Measurements from ENCODE around the gene C16orf96. TPM values are rescaled to one million over a fixed set of nuclear protein-coding genes. Genes with fewer than 3 reads are reported as not detected.

The C16orf96 gene
- under 1 TPM in 1 of 2 donors, not detected in 1; 0.10 TPM for total RNA-seq
- long read RNA-seq: 0 reads

GRCh38 chr16:4556112-4556511, at the start of gene C16orf96:
Gene C16orf96 (plus strand): TSS chr16:4556340. CDS start chr16:4556490, 150 bp downstream.
- ATAC-seq (no peak), DNase-seq (no peak)
- intact Hi-C loops (cut with DNase I): no loop called here

- DNase-seq (peak; percentile 60), ATAC-seq (peak; percentile 81 to 85)
- intact Hi-C loops (cut with DNase I): loop anchor here (5.0 to 10.0 kb wide), 2 partner anchors 41 to 78 kb away; no protein-coding TSS in a partner anchor
Observed at GRCh38 chr16:4506450-4506849, 49.7 kb upstream of the C16orf96 start.

- no peak for ATAC-seq
- no peak for DNase-seq
- intact Hi-C loops (cut with DNase I): loop anchor here (5.0 to 10.0 kb wide), 2 partner anchors 40 to 77 kb away; no protein-coding TSS in a partner anchor
Observed at GRCh38 chr16:4507588-4508345, 48.4 kb upstream of the C16orf96 start.

GRCh38 chr16:4508806-4509205, 47.3 kb upstream of the C16orf96 start:
- intact Hi-C loops (cut with DNase I): loop anchor here (5.0 to 10.0 kb wide), 2 partner anchors 38 to 76 kb away; no protein-coding TSS in a partner anchor
- DNase-seq: no peak
- no peak for ATAC-seq

- intact Hi-C loops (cut with DNase I): loop anchor here (5.0 to 10.0 kb wide), 2 partner anchors 38 to 75 kb away; no protein-coding TSS in a partner anchor
- DNase-seq (no peak), ATAC-seq (no peak)
Observed at GRCh38 chr16:4509420-4509819, 46.7 kb upstream of the C16orf96 start.

- no peak for DNase-seq
- ATAC-seq: no peak
- intact Hi-C loops (cut with DNase I): loop anchor here in 1 of 2 donors (5.0 kb wide), 1 partner anchor 37 kb away; no protein-coding TSS in a partner anchor
Observed at GRCh38 chr16:4510131-4510530, 46.0 kb upstream of the C16orf96 start.

GRCh38 chr16:4510747-4511426, 45.3 kb upstream of the C16orf96 start:
- intact Hi-C loops (cut with DNase I): loop anchor here in 1 of 2 donors (5.0 kb wide), 1 partner anchor 36 kb away; no protein-coding TSS in a partner anchor
- DNase-seq (no peak), ATAC-seq (no peak)

GRCh38 chr16:4511441-4512082, 44.6 kb upstream of the C16orf96 start:
- intact Hi-C loops (cut with DNase I): loop anchor here in 1 of 2 donors (5.0 kb wide), 1 partner anchor 36 kb away; no protein-coding TSS in a partner anchor
- ATAC-seq (peak; percentile 51 to 58), DNase-seq (peak; percentile 50)

- DNase-seq (no peak), ATAC-seq (no peak)
- intact Hi-C loops (cut with DNase I): loop anchor here in 1 of 2 donors (5.0 kb wide), 1 partner anchor 35 kb away; no protein-coding TSS in a partner anchor
Observed at GRCh38 chr16:4512473-4512872, 43.7 kb upstream of the C16orf96 start.

GRCh38 chr16:4513086-4513860, 42.9 kb upstream of the C16orf96 start:
- no peak for DNase-seq
- peak; percentile 5 to 35 for ATAC-seq
- intact Hi-C loops (cut with DNase I): loop anchor here in 1 of 2 donors (5.0 kb wide), 1 partner anchor 34 kb away; no protein-coding TSS in a partner anchor

- ATAC-seq (no peak), DNase-seq (no peak)
- intact Hi-C loops (cut with DNase I): loop anchor here in 1 of 2 donors (5.0 kb wide), 1 partner anchor 33 kb away; no protein-coding TSS in a partner anchor
Observed at GRCh38 chr16:4513881-4514280, 42.3 kb upstream of the C16orf96 start.

- intact Hi-C loops (cut with DNase I): loop anchor here in 1 of 2 donors (5.0 kb wide), 1 partner anchor 33 kb away; no protein-coding TSS in a partner anchor
- DNase-seq (no peak), ATAC-seq (peak in 1 of 2 donors; percentile 15)
Observed at GRCh38 chr16:4514606-4515005, 41.5 kb upstream of the C16orf96 start.

- intact Hi-C loops (cut with DNase I): no loop called here
- peak; percentile 10 to 18 for ATAC-seq
Observed at GRCh38 chr16:4515611-4516233, 40.4 kb upstream of the C16orf96 start.

GRCh38 chr16:4517812-4518680, 38.1 kb upstream of the C16orf96 start:
- DNase-seq (no peak), ATAC-seq (no peak)
- intact Hi-C loops (cut with DNase I): no loop called here

More at GRCh38 chr16:4515611-4516233, 40.4 kb upstream of the C16orf96 start:
- no peak for DNase-seq

GRCh38 chr16:4519274-4520058, 36.7 kb upstream of the C16orf96 start:
- ATAC-seq (no peak), DNase-seq (no peak)
- intact Hi-C loops (cut with DNase I): no loop called here

- no peak for ATAC-seq
- intact Hi-C loops (cut with DNase I): no loop called here
- no peak for DNase-seq
Observed at GRCh38 chr16:4520913-4521312, 35.2 kb upstream of the C16orf96 start.

All from left cardiac atrium (tissue), 4 donors.